SK-N-MC (cell line): ENCODE measurements around the gene KRTAP12-2.
"Not testable (repeated sequence)": the region's sequence is repeated elsewhere in the genome, so short reads cannot be mapped to it uniquely, and the experiment has no call there.

ENCODE experiments used
- DNase-seq: peaks from one replicate; pipeline ENCODE4 v3.0.0-alpha.2; 2011; ENCODE audit warnings: low read depth, low spot score
- H3K27ac ChIP-seq: fragments of 200-600 bp; sonication (generic); 2 replicates; pipeline ENCODE4 v1.5.1; 2016; ENCODE audit warnings: mixed run types
- H3K36me3 ChIP-seq: fragments of 200-600 bp; sonication (generic); 2 replicates; pipeline ENCODE4 v1.6.1; 2017; ENCODE audit warnings: antibody characterized with exemption, low read length, mixed read lengths; ENCODE audit not compliant: insufficient read depth
- H3K4me3 ChIP-seq: fragments of 200-600 bp; sonication (generic); 2 replicates; pipeline ENCODE4 v1.5.1; 2016
- H3K9ac ChIP-seq: fragments of 200-600 bp; sonication (generic); 2 replicates; pipeline ENCODE4 v1.8.0; 2017; ENCODE audit warnings: mixed run types, mixed read lengths; ENCODE audit not compliant: insufficient read length
- H3K9me3 ChIP-seq: fragments of 200-600 bp; sonication (generic); 2 replicates; pipeline ENCODE4 v1.6.1; 2017; ENCODE audit warnings: low read depth, mild to moderate bottlenecking, antibody characterized with exemption, low read length, moderate library complexity, mixed read lengths
- EZH2 ChIP-seq: fragments of 200-600 bp; sonication (generic); IDR thresholded peaks from one replicate; pipeline ENCODE4 v1.6.1; 2017; ENCODE audit warnings: antibody characterized with exemption
- FOXP2 ChIP-seq: optimal IDR thresholded peaks from 2 replicates; pipeline ENCODE3; 2011; ENCODE audit warnings: mild to moderate bottlenecking, moderate library complexity; ENCODE audit not compliant: insufficient read depth; ENCODE audit errors: extremely low read length, control extremely low read depth
- POLR2AphosphoS5 ChIP-seq: IDR thresholded peaks from 2 replicates; pipeline ENCODE4 v1.6.1; 2012; ENCODE audit warnings: mild to moderate bottlenecking, low read depth, low read length, borderline replicate concordance

KRTAP12-2 gene

DNA sequence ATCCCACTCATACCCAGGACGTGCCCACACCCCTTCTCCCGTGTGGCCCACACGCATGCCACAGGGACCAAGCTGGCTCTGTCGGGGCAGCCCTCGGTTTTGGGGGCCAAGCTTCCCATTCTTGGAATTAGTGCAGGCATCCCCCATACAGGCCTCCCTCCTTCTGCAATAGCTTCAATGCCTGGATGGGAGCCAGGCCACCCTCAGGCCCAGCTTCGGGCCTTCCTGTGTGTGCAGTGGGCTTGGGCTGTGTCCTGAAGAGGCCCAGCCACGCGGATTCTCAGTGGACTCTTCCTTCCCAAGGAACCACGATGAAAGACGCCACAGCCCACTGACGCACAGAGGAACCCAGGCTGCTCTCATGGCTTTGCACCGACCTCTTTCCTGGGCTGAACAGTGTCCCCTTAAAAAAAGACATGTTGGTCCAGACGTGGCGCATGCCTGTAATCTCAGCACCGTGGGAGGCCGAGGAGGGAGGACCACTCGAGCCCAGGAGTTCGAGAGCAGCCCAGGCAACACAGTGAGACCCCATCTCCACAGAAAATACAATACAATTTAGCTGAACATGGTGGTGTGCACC is 17.1 kb downstream of the KRTAP12-2 start:
- peaks cover 3% of the 10 kb centered on the region for H3K36me3 ChIP-seq
- H3K9me3 ChIP-seq = peaks cover 2% of the 10 kb centered on the region; the same call in 1 of the 2 replicates
- no peak overlapping the region for H3K4me3 ChIP-seq
- H3K27ac ChIP-seq = no peak overlapping the region
- DNase-seq = no peak
- TF ChIP-seq EZH2 (no peak), FOXP2 (no peak), POLR2AphosphoS5 (no peak)
- no peak overlapping the region for H3K9ac ChIP-seq

DNA sequence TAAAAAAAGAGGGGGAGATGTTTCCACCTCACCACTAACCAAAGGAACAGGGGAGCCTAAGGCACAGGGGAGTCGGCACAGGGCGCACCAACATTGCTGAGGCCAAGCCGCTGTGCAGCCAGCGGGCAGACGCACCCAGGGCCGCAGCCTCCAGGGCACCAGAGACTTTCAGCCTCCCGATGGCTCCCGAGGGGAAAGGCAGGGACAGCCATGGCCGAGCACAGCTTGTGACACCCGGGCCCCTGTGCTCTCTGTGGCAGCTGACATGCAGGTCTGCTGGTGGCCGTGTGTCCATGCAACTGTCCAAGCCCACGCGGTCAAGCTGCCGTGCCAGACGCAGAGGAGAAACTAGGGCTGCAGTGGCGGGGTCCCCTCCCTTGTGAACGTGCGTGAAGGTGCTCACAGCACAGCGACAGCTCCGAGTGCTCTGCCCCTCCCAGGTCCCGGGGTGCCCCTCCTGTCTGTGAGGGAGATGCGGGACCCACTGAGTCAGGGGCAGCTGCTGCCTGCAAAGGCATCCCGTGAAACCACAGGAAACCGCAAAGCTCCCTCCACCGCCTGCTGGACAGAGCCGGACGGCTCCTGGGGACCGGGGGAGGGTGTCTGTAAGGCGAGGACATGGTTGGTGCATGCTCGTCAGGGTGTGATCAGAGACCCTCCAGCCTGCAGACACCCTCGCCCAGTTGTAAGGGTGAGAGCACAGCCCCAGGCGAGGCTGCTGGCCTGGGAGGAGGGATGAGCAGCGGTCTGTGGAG is 18.0 kb downstream of the KRTAP12-2 start:
- no peak overlapping the region for H3K27ac ChIP-seq
- no peak overlapping the region for H3K4me3 ChIP-seq
- peaks cover 6% of the 10 kb centered on the region; the same call in 1 of the 2 replicates for H3K9me3 ChIP-seq

DNA sequence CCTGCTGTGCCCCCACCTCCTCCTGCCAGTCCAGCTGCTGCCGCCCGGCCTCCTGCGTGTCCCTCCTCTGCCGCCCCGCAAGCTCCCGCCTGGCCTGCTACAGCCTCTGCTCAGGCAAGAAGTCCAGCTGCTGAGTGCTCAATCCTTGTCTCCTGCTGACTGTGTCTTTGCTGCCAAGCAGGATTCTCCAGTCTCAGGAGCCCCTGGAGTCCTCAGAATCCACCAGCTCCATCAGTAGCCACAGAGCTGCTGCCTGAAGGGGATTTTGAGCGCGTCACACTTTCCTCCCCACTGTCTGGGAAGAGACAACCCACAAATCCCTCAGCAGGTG is 19.5 kb downstream of the KRTAP12-2 start:
- Histone ChIP-seq H3K9ac (no peak overlapping the region), H3K27ac (peak overlapping the region; percentile 64; the same call in 1 of the 2 replicates), H3K9me3 (peaks cover 6% of the 10 kb centered on the region; the same call in 1 of the 2 replicates), H3K36me3 (peaks cover 10% of the 10 kb centered on the region), H3K4me3 (no peak overlapping the region)
- no peak for DNase-seq
- TF ChIP-seq POLR2AphosphoS5 = no peak
- no peak for TF ChIP-seq FOXP2
- TF ChIP-seq EZH2 = no peak

More for the DNA sequence above, 18.0 kb downstream of the KRTAP12-2 start:
- peaks cover 10% of the 10 kb centered on the region for H3K36me3 ChIP-seq
- H3K9ac ChIP-seq = no peak overlapping the region
- TF ChIP-seq FOXP2 (no peak), POLR2AphosphoS5 (no peak), EZH2 (no peak)
- no peak for DNase-seq

DNA sequence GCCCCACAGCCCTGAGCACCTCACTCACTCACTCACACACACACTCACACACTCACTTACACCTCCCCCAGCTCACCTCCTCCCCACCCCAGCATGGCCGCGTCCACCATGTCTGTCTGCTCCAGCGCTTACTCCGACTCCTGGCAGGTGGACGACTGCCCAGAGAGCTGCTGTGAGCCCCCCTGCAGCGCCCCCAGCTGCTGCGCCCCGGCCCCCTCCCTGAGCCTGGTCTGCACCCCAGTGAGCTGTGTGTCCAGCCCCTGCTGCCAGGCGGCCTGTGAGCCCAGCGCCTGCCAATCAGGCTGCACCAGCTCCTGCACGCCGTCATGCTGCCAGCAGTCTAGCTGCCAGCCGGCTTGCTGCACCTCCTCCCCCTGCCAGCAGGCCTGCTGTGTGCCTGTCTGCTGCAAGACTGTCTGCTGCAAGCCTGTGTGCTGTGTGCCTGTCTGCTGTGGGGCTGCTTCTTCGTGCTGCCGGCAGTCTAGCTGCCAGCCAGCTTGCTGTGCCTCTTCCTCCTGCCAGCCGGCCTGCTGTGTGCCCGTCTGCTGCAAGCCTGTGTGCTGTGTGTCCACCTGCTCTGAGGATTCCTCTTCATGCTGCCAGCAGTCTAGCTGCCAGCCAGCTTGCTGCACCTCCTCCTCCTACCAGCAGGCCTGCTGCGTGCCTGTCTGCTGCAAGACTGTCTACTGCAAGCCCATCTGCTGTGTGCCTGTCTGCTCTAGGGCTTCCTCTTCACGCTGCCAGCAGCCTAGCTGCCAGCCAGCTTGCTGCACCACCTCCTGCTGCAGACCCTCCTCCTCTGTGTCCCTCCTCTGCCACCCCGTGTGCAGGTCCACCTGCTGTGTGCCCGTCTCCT is 20.1 kb downstream of the KRTAP12-2 start, which contains the start of gene KRTAP10-11:
KRTAP10-11 (plus strand) TSS at position 49 of the 856 bp plus-strand sequence; CDS start at position 94, 45 bp downstream.
- not testable (repeated sequence) for H3K9ac ChIP-seq, H3K9me3 ChIP-seq, DNase-seq, H3K4me3 ChIP-seq, H3K36me3 ChIP-seq
- peak within 1 kb of the TSS; percentile 64; the same call in 1 of the 2 replicates for H3K27ac ChIP-seq

DNA sequence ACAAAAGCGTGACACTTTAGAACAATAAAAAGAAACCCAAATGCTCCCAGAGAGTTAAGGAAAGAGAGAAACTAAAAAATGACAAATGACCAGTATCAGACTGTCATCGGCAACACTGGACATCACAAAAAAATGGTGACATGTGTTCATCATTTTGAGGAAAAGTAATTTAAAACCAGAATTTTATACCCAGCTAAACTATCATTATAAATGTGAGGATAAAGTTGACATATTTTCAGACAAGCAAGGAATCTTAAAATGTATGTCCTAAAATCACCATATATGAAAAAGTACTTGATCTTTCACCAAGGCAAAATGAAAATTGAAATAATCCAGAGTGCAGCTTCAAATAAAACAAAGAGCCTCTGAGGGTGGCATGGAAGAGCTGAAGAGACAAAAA is 21.8 kb downstream of the KRTAP12-2 start:
- H3K9ac ChIP-seq = no peak overlapping the region
- no peak overlapping the region for H3K27ac ChIP-seq
- no peak for DNase-seq
- H3K4me3 ChIP-seq = no peak overlapping the region
- H3K9me3 ChIP-seq = peaks cover 6% of the 10 kb centered on the region; the same call in 1 of the 2 replicates
- no peak for TF ChIP-seq POLR2AphosphoS5
- TF ChIP-seq EZH2 = no peak
- no peak for TF ChIP-seq FOXP2
- peaks cover 10% of the 10 kb centered on the region for H3K36me3 ChIP-seq

DNA sequence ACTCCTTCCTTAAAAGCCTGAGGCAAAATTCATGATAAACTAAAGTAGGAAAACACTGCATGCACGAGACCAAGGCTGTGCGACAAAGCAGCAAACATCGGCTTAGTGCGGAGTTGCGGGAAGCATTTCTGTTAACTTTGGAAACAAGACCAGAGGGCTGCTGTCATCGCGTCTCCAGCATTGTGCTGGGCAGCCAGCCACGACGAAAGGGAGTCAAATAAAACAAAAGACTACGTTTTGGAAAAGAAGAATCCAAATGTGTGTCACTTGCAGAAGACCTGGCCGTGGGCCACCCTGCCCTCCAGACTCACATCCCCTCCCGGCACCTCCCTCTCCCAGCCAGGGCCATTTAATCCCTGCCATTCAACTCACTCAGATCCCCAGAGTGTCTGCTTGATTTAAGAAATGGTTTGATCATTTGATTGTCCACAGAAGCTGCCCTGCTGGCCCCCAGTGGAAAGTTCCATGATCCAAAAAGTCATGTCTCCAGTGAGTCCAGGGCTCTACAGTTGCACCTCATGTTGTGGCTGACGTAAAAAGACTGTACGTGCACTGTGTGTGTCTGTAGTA is 22.9 kb downstream of the KRTAP12-2 start:
- no peak overlapping the region for H3K27ac ChIP-seq
- TF ChIP-seq EZH2 (no peak), FOXP2 (no peak)
- H3K36me3 ChIP-seq = peaks cover 10% of the 10 kb centered on the region
- peaks cover 6% of the 10 kb centered on the region; the same call in 1 of the 2 replicates for H3K9me3 ChIP-seq
- DNase-seq = no peak
- no peak overlapping the region for H3K9ac ChIP-seq
- H3K4me3 ChIP-seq = no peak overlapping the region

DNA sequence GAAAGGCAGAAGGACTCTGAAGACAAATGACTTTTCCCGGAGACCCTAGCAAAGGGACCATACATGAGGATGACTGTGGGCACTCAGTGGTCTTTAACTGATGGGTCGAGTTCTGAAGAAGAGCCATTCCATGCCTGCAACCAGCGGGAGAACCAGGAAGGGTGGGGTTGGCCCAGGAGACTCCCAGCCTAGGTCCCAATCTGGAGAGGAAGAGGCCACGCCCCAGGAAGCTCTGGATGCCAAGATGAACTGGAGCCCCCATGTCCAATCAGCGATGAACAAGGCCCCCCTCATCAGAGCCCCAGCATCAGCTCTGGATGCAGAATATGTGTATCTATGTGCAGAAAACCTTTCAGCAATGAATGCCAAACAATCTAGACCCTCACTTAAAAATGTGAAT is 26.0 kb downstream of the KRTAP12-2 start:
- DNase-seq = no peak
- peaks cover 10% of the 10 kb centered on the region for H3K36me3 ChIP-seq
- H3K9ac ChIP-seq = no peak overlapping the region
- H3K27ac ChIP-seq = no peak overlapping the region
- TF ChIP-seq FOXP2 = no peak
- H3K9me3 ChIP-seq = peaks cover 6% of the 10 kb centered on the region; the same call in 1 of the 2 replicates
- H3K4me3 ChIP-seq = no peak overlapping the region

DNA sequence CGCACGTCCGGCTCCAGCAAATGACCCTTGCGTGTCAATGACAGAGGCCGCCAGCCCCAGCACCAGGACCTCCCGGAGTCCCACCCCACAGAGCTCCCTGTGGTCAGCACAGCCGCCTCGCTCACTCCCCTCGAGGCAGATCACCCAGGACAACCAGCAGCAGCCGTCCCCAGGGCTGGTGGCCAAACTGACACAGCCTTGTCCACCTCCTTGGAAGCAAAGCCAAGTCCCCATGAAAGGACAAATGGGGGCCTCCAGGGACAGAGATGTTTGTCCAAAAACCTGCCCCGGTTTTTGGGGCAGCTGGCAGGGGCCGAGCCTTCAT is 27.4 kb downstream of the KRTAP12-2 start:
- TF ChIP-seq EZH2 = no peak
- TF ChIP-seq POLR2AphosphoS5 = no peak
- no peak for TF ChIP-seq FOXP2
- H3K36me3 ChIP-seq = peaks cover 3% of the 10 kb centered on the region

DNA sequence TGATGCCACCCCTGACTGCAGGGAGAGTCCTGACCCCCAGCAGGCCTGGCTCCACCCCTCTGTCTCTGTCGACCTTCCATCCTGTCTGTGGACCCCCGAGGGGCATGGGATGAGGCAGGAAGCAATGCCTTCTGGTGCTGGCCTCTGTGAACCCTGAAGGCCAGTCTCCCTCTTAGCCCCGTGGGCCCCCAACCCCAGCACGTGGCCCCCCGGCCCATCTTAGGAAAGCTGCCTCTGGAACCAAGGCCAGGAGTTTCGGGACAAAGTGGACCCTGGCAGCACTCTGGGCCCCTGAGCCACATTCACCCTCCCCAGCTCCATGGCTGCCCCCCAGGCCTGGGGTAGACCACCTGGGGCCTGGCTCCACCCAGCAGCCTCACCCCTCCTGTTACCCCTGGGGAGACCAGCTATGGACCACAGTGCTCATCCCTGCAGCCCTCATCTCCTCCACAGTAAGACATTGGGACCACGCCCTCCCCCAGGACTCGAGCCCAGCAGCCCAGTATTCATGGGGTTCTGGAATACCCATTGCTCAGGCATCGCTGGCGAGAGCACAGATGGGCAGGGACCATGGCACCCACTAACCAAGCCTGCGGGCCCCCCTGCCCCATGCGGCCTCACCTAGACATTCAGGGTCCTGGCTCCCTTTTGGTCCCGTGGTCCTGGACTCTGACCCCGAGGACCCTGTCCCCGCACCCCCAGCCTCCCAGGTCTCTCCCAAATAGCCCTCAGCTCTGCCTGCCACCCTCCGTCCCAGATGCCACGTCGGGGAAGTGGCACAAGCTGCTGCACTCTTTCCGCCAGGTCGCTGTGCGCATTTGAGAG is 28.0 kb downstream of the KRTAP12-2 start:
- H3K36me3 ChIP-seq, DNase-seq, H3K9me3 ChIP-seq, H3K27ac ChIP-seq, H3K4me3 ChIP-seq, H3K9ac ChIP-seq: not testable (repeated sequence)

More for the DNA sequence above, 27.4 kb downstream of the KRTAP12-2 start:
- Histone ChIP-seq H3K4me3 (no peak overlapping the region), H3K9me3 (peaks cover 2% of the 10 kb centered on the region; the same call in 1 of the 2 replicates), H3K9ac (no peak overlapping the region), H3K27ac (no peak overlapping the region)
- no peak for DNase-seq

DNA sequence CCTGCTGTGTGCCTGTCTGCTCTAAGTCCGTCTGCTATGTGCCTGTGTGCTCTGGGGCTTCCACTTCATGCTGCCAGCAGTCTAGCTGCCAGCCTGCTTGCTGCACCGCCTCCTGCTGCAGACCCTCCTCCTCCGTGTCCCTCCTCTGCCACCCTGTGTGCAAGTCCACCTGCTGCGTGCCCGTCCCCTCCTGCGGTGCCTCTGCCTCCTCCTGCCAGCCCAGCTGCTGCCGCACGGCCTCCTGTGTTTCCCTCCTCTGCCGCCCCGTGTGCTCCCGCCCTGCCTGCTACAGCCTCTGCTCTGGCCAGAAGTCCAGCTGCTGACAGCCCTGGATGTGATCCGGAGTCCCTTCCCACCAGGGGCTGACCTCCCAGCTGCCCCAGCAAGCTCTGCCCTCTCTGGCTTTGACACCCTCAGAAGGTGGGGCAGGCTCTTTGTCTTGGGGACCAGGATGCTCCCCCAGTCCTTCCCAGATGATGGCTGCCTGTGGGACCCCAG is 28.8 kb downstream of the KRTAP12-2 start:
- H3K36me3 ChIP-seq, H3K9ac ChIP-seq, H3K27ac ChIP-seq, DNase-seq, H3K4me3 ChIP-seq, H3K9me3 ChIP-seq: not testable (repeated sequence)
